Mucosa of descending colon (tissue), 3 donors: ENCODE results near the gene NECAB3. TPM values are rescaled to one million over a fixed set of nuclear protein-coding genes. Genes with fewer than 3 reads are reported as not detected.

Experiments used
- ATAC-seq: fragments of 200-7000 bp; cut with Tn5 transposase; one replicate; pipeline ENCODE4 v1.9.1; 2020; ENCODE audit warnings: mild to moderate bottlenecking, moderate library complexity
- DNase-seq, 3 donors: peaks; one replicate each; pipeline ENCODE4 v3.0.0-alpha.2; 2020
- H3K36me3 ChIP-seq: fragments of 200-600 bp; one replicate; pipeline ENCODE4 v1.8.0; 2021; ENCODE audit warnings: low read depth, mild to moderate bottlenecking
- H3K4me1 ChIP-seq: fragments of 200-600 bp; one replicate; pipeline ENCODE4 v1.8.0; 2021; ENCODE audit warnings: low read depth, mild to moderate bottlenecking
- H3K4me3 ChIP-seq: fragments of 200-600 bp; one replicate; pipeline ENCODE4 v1.8.0; 2021; ENCODE audit warnings: mild to moderate bottlenecking
- H3K9me3 ChIP-seq: fragments of 200-600 bp; one replicate; pipeline ENCODE4 v1.8.0; 2021; ENCODE audit warnings: mild to moderate bottlenecking
- CTCF ChIP-seq: fragments of 200-600 bp; IDR thresholded peaks from one replicate; pipeline ENCODE4 v1.8.0; 2022; ENCODE audit warnings: antibody characterized with exemption, mild to moderate bottlenecking
- intact Hi-C, 2 donors: fragments of 100-400 bp; cut with DNase I in 1 of 2; cut with micrococcal nuclease in 1 of 2; formaldehyde crosslinking; loops; one replicate each; pipeline versions ENCODE4 v1.11.0 to v1.11.1; 2022; cut with DNase I, micrococcal nuclease
- total RNA-seq, 3 donors: library from RNA; stranded (reverse); fragmentation: NEBNext Ultra II Directional in 2 of 3; extraction: Animal tissue kit (Norgen Biotek cat#: 25700) in 2 of 3; gene quantifications; one replicate each; pipeline versions ENCODE4 v1.2.1 to v1.2.4, GENCODE V29; 2021 to 2023
- donor health status: DM: no; HTN: no; CAD: no; lungs with moderate emphysema.
- donor health status: DM: no; HTN: no; CAD: no.
- donor health status: DM: no; HTN: yes; CAD: no.

The NECAB3 gene
- total RNA-seq, 3 donors from 2014 or later = 50.7 to 55.7 (median 51.7) TPM

- Histone ChIP-seq H3K36me3 (no peaks in the 10 kb centered on the region), H3K9me3 (no peaks in the 10 kb centered on the region), H3K4me1 (peaks cover 39% of the 10 kb centered on the region), H3K4me3 (no peak overlapping the region)
- DNase-seq = no peak
- intact Hi-C loops = loop anchor here (10.0 kb wide), 1 partner anchor 190 kb away; no protein-coding TSS in a partner anchor
- no peak for ATAC-seq
- TF ChIP-seq CTCF = no peak
Measured at GRCh38 chr20:33654680-33655161, 19.5 kb downstream of the NECAB3 start.

- DNase-seq (peak; percentile 87 to 90 (median 88)), ATAC-seq (peak; percentile 84)
- H3K36me3 ChIP-seq = no peaks in the 10 kb centered on the region
- no peaks in the 10 kb centered on the region for H3K9me3 ChIP-seq
- no peak for TF ChIP-seq CTCF
- intact Hi-C loops = loop anchor here (10.0 kb wide), 1 partner anchor 189 kb away; no protein-coding TSS in a partner anchor
- H3K4me1 ChIP-seq = peaks cover 45% of the 10 kb centered on the region
- no peak overlapping the region for H3K4me3 ChIP-seq
Measured at GRCh38 chr20:33653900-33654596, 20.2 kb downstream of the NECAB3 start.

- peak; percentile 51 for ATAC-seq
- Histone ChIP-seq H3K9me3 (no peaks in the 10 kb centered on the region), H3K36me3 (no peaks in the 10 kb centered on the region), H3K4me1 (peaks cover 45% of the 10 kb centered on the region), H3K4me3 (no peak overlapping the region)
- no peak for TF ChIP-seq CTCF
- peak in 2 of 3 donors; percentile 71 to 76 for DNase-seq
- intact Hi-C loops = loop anchor here (10.0 kb wide), 1 partner anchor 189 kb away; no protein-coding TSS in a partner anchor
Measured at GRCh38 chr20:33653218-33653899, 20.9 kb downstream of the NECAB3 start.

GRCh38 chr20:33651562-33652048 lies 22.6 kb downstream of the NECAB3 start:
- ATAC-seq = no peak
- intact Hi-C loops = loop anchor here (10.0 kb wide), 1 partner anchor 187 kb away; no protein-coding TSS in a partner anchor
- no peak overlapping the region for H3K4me3 ChIP-seq

More at GRCh38 chr20:33651562-33652048, 22.6 kb downstream of the NECAB3 start:
- no peak for TF ChIP-seq CTCF
- peak in 1 of 3 donors; percentile 32 for DNase-seq
- Histone ChIP-seq H3K36me3 (no peaks in the 10 kb centered on the region), H3K4me1 (peaks cover 50% of the 10 kb centered on the region), H3K9me3 (no peaks in the 10 kb centered on the region)
